Neuron (in vitro differentiated cells): ENCODE data around the gene ATXN10.
"Not testable (repeated sequence)": the region's sequence is repeated elsewhere in the genome, so short reads cannot be mapped to it uniquely, and the experiment has no call there.

ENCODE experiments used
- H2AFZ ChIP-seq: one replicate; pipeline ENCODE4 v1.6.1; 2013; ENCODE audit warnings: low read depth, mild to moderate bottlenecking, inconsistent platforms, low read length, moderate library complexity
- H3K27me3 ChIP-seq: one replicate; pipeline ENCODE4 v1.6.1; 2013; ENCODE audit warnings: low read length; ENCODE audit not compliant: insufficient read depth
- H3K36me3 ChIP-seq: one replicate; pipeline ENCODE4 v1.6.1; 2013; ENCODE audit warnings: low read length; ENCODE audit not compliant: insufficient read depth
- H3K4me1 ChIP-seq: one replicate; pipeline ENCODE4 v1.6.1; 2013; ENCODE audit warnings: low read length; ENCODE audit not compliant: insufficient read depth
- H3K4me3 ChIP-seq: 2 replicates; pipeline ENCODE4 v1.5.1; 2013; ENCODE audit warnings: mild to moderate bottlenecking, low read length, moderate library complexity
- H3K9me3 ChIP-seq: one replicate; pipeline ENCODE4 v1.6.1; 2013; ENCODE audit warnings: low read length

ATXN10 gene

GRCh38 chr22:45710469-45710868, 38.8 kb downstream of the ATXN10 start:
- H3K27me3 ChIP-seq, result no peaks in the 10 kb centered on the region
- no peak overlapping the region for H3K4me3 ChIP-seq
- H3K9me3 ChIP-seq, result peaks cover 4% of the 10 kb centered on the region
- peaks cover 36% of the 10 kb centered on the region for H3K36me3 ChIP-seq
- no peak overlapping the region for H2AFZ ChIP-seq
- H3K4me1 ChIP-seq, result no peaks in the 10 kb centered on the region

- H3K4me3 ChIP-seq, H3K9me3 ChIP-seq, H2AFZ ChIP-seq, H3K4me1 ChIP-seq, H3K27me3 ChIP-seq: not testable (repeated sequence)
- peaks cover 21% of the 10 kb centered on the region for H3K36me3 ChIP-seq
These were observed 42.8 kb downstream of the ATXN10 start for GRCh38 chr22:45714390-45714789.

- H3K4me1 ChIP-seq, result no peaks in the 10 kb centered on the region
- peaks cover 33% of the 10 kb centered on the region for H3K36me3 ChIP-seq
- H3K27me3 ChIP-seq, result no peaks in the 10 kb centered on the region
- no peaks in the 10 kb centered on the region for H3K9me3 ChIP-seq
- no peak overlapping the region for H3K4me3 ChIP-seq
- no peak overlapping the region for H2AFZ ChIP-seq
These were observed 46.2 kb downstream of the ATXN10 start for GRCh38 chr22:45717789-45718188.

GRCh38 chr22:45718391-45718790, 46.8 kb downstream of the ATXN10 start:
- H3K27me3 ChIP-seq, result no peaks in the 10 kb centered on the region
- peaks cover 38% of the 10 kb centered on the region for H3K36me3 ChIP-seq
- H3K9me3 ChIP-seq, result no peaks in the 10 kb centered on the region
- H3K4me3 ChIP-seq, result no peak overlapping the region
- no peak overlapping the region for H2AFZ ChIP-seq
- H3K4me1 ChIP-seq, result no peaks in the 10 kb centered on the region

GRCh38 chr22:45720839-45721378, 49.3 kb downstream of the ATXN10 start:
- Histone ChIP-seq H3K4me1 (no peaks in the 10 kb centered on the region), H3K4me3 (no peak overlapping the region), H3K27me3 (no peaks in the 10 kb centered on the region), H3K36me3 (peaks cover 39% of the 10 kb centered on the region), H2AFZ (no peak overlapping the region), H3K9me3 (no peaks in the 10 kb centered on the region)

- H3K4me1 ChIP-seq, result no peaks in the 10 kb centered on the region
- H3K4me3 ChIP-seq, result no peak overlapping the region
- H3K36me3 ChIP-seq, result peaks cover 39% of the 10 kb centered on the region
- no peaks in the 10 kb centered on the region for H3K9me3 ChIP-seq
- H2AFZ ChIP-seq, result no peak overlapping the region
- H3K27me3 ChIP-seq, result no peaks in the 10 kb centered on the region
These were observed 50.4 kb downstream of the ATXN10 start for GRCh38 chr22:45722006-45722405.

GRCh38 chr22:45726081-45726480, 54.4 kb downstream of the ATXN10 start:
- H3K4me3 ChIP-seq, result no peak overlapping the region
- H3K36me3 ChIP-seq, result peaks cover 33% of the 10 kb centered on the region
- H2AFZ ChIP-seq, result no peak overlapping the region
- no peaks in the 10 kb centered on the region for H3K4me1 ChIP-seq
- H3K27me3 ChIP-seq, result no peaks in the 10 kb centered on the region
- H3K9me3 ChIP-seq, result no peaks in the 10 kb centered on the region

- peaks cover 29% of the 10 kb centered on the region for H3K36me3 ChIP-seq
- H3K27me3 ChIP-seq, result no peaks in the 10 kb centered on the region
- H3K4me3 ChIP-seq, result no peak overlapping the region
These were observed 59.6 kb downstream of the ATXN10 start for GRCh38 chr22:45731041-45731797.

GRCh38 chr22:45731798-45732495, 60.3 kb downstream of the ATXN10 start:
- H3K27me3 ChIP-seq, result no peaks in the 10 kb centered on the region
- no peak overlapping the region for H2AFZ ChIP-seq
- no peaks in the 10 kb centered on the region for H3K9me3 ChIP-seq
- peaks cover 35% of the 10 kb centered on the region for H3K36me3 ChIP-seq
- no peak overlapping the region for H3K4me3 ChIP-seq
- no peaks in the 10 kb centered on the region for H3K4me1 ChIP-seq

More at GRCh38 chr22:45731041-45731797, 59.6 kb downstream of the ATXN10 start:
- no peaks in the 10 kb centered on the region for H3K9me3 ChIP-seq
- no peaks in the 10 kb centered on the region for H3K4me1 ChIP-seq
- H2AFZ ChIP-seq, result no peak overlapping the region

- Histone ChIP-seq H3K4me3 (no peak overlapping the region), H3K27me3 (no peaks in the 10 kb centered on the region), H2AFZ (no peak overlapping the region), H3K4me1 (no peaks in the 10 kb centered on the region), H3K36me3 (peaks cover 54% of the 10 kb centered on the region), H3K9me3 (peaks cover 2% of the 10 kb centered on the region)
These were observed 63.6 kb downstream of the ATXN10 start for GRCh38 chr22:45735273-45735672.

GRCh38 chr22:45738206-45738605, 66.6 kb downstream of the ATXN10 start:
- H3K4me3 ChIP-seq, result no peak overlapping the region
- H3K4me1 ChIP-seq, result no peaks in the 10 kb centered on the region
- peaks cover 70% of the 10 kb centered on the region for H3K36me3 ChIP-seq
- H2AFZ ChIP-seq, result no peak overlapping the region
- H3K9me3 ChIP-seq, result peaks cover 7% of the 10 kb centered on the region
- no peaks in the 10 kb centered on the region for H3K27me3 ChIP-seq

GRCh38 chr22:45740236-45740635, 68.6 kb downstream of the ATXN10 start:
- no peak overlapping the region for H2AFZ ChIP-seq
- no peaks in the 10 kb centered on the region for H3K27me3 ChIP-seq
- no peak overlapping the region for H3K4me3 ChIP-seq
- peaks cover 7% of the 10 kb centered on the region for H3K9me3 ChIP-seq
- H3K4me1 ChIP-seq, result no peaks in the 10 kb centered on the region
- H3K36me3 ChIP-seq, result peaks cover 84% of the 10 kb centered on the region

- Histone ChIP-seq H3K4me3 (no peak overlapping the region), H3K9me3 (peaks cover 7% of the 10 kb centered on the region), H3K27me3 (no peaks in the 10 kb centered on the region), H2AFZ (no peak overlapping the region), H3K4me1 (no peaks in the 10 kb centered on the region), H3K36me3 (peaks cover 76% of the 10 kb centered on the region)
These were observed 71.3 kb downstream of the ATXN10 start for GRCh38 chr22:45742866-45743450.
